ENCODE data around the gene MYL6B. TPM values are rescaled to one million over a fixed set of nuclear protein-coding genes. Genes with fewer than 3 reads are reported as not detected.
"Not testable (repeated sequence)": the region's sequence is repeated elsewhere in the genome, so short reads cannot be mapped to it uniquely, and the experiment has no call there.

Gene MYL6B
- total RNA-seq, 4 donors from 2014 or later: 14.3 to 57.9 (median 28.0) TPM

GRCh38 chr12:56154246-56154771, 1.9 kb downstream of the MYL6B start:
- WGBS, 2 donors (ENCODE audit: low coverage in 1 of 2): 100% methylated on average over 1 of the region's 1 CpG
- no peak for TF ChIP-seq POLR2AphosphoS5 (IDR thresholded peaks at IDR 0.05)
- H3K36me3 ChIP-seq: no peaks in the 10 kb centered on the region
- no peak overlapping the region for H3K4me3 ChIP-seq
- H3K9me3 ChIP-seq: no peaks in the 10 kb centered on the region
- H3K4me1 ChIP-seq: peaks cover 3 to 50% (median 13%) of the 10 kb centered on the region in 3 donors
- H3K27me3 ChIP-seq: no peaks in the 10 kb centered on the region
- no peak overlapping the region for H3K27ac ChIP-seq
- no peak for ATAC-seq

- H3K4me1 ChIP-seq: peaks cover 3 to 55% (median 13%) of the 10 kb centered on the region in 3 donors
- H3K36me3 ChIP-seq: peaks cover 0 to 4% of the 10 kb centered on the region in 2 donors
- no peak overlapping the region for H3K27ac ChIP-seq
- no peak for ATAC-seq
- WGBS, 2 donors (ENCODE audit: low coverage in 1 of 2): no CpG with 5 or more reads among the region's 5 CpGs
- H3K9me3 ChIP-seq: no peaks in the 10 kb centered on the region
- TF ChIP-seq POLR2AphosphoS5 (IDR thresholded peaks at IDR 0.05) (no peak), CTCF (IDR thresholded peaks at IDR 0.05) (no peak), EP300 (IDR thresholded peaks at IDR 0.05) (no peak), POLR2A (IDR thresholded peaks at IDR 0.05) (no peak)
- H3K4me3 ChIP-seq: no peak overlapping the region
- no peaks in the 10 kb centered on the region for H3K27me3 ChIP-seq
Observed at GRCh38 chr12:56154818-56155217, 2.4 kb downstream of the MYL6B start.

- 87 to 92% methylated on average over 5 to 8 of the region's 11 CpGs for WGBS, 2 donors (ENCODE audit: low coverage in 1 of 2)
- no peak for ATAC-seq
- peaks cover 3 to 60% (median 17%) of the 10 kb centered on the region in 3 donors for H3K4me1 ChIP-seq
- H3K27me3 ChIP-seq: no peaks in the 10 kb centered on the region
- peaks cover 0 to 10% of the 10 kb centered on the region in 2 donors for H3K36me3 ChIP-seq
- no peaks in the 10 kb centered on the region for H3K9me3 ChIP-seq
- H3K4me3 ChIP-seq: no peak overlapping the region
- no peak for TF ChIP-seq POLR2AphosphoS5 (IDR thresholded peaks at IDR 0.05)
- no peak for TF ChIP-seq EP300 (IDR thresholded peaks at IDR 0.05)
- peak overlapping the region in 1 of 4 donors; percentile 96 for H3K27ac ChIP-seq
Observed at GRCh38 chr12:56155256-56155845, 3.0 kb downstream of the MYL6B start.

GRCh38 chr12:56156464-56157200, 4.2 kb downstream of the MYL6B start:
- peak overlapping the region; percentile 71 to 82 for H3K4me3 ChIP-seq
- H3K27ac ChIP-seq: peak overlapping the region; percentile 93 to 99 (median 98)
- not testable (repeated sequence) for ATAC-seq, H3K27me3 ChIP-seq, H3K9me3 ChIP-seq
- 80% methylated on average over 10 to 15 of the region's 21 CpGs for WGBS, 2 donors (ENCODE audit: low coverage in 1 of 2)
- peaks cover 0 to 22% of the 10 kb centered on the region in 2 donors for H3K36me3 ChIP-seq
- peaks cover 1 to 60% (median 21%) of the 10 kb centered on the region in 3 donors for H3K4me1 ChIP-seq

GRCh38 chr12:56157201-56158028, 5.0 kb downstream of the MYL6B start:
- Histone ChIP-seq H3K9me3 (no peaks in the 10 kb centered on the region), H3K4me3 (peak overlapping the region; percentile 71 to 82), H3K4me1 (peaks cover 0 to 64% (median 20%) of the 10 kb centered on the region in 3 donors), H3K27ac (peak overlapping the region; percentile 93 to 99 (median 98)), H3K36me3 (peaks cover 0 to 30% of the 10 kb centered on the region in 2 donors), H3K27me3 (no peaks in the 10 kb centered on the region)
- no peak for TF ChIP-seq POLR2AphosphoS5 (IDR thresholded peaks at IDR 0.05)
- TF ChIP-seq EP300 (IDR thresholded peaks at IDR 0.05): no peak
- no peak for TF ChIP-seq POLR2A (IDR thresholded peaks at IDR 0.05)
- TF ChIP-seq CTCF (IDR thresholded peaks at IDR 0.05): peak in 3 of 4 experiments; percentile 83 to 97 (median 94)
- peak; percentile 76 for ATAC-seq
- WGBS, 2 donors (ENCODE audit: low coverage in 1 of 2): 3 to 16% methylated on average over 3 to 33 of the region's 45 CpGs
